Measurements from ENCODE around the gene WIPF3.

- TF ChIP-seq CTCF (IDR thresholded peaks at IDR 0.05), result no peak
- TF ChIP-seq POLR2A (IDR thresholded peaks at IDR 0.05), result no peak
Observed at GRCh38 chr7:29860186-29860585, 53.9 kb downstream of the WIPF3 start.
